ENCODE results near the gene NOTCH2.

DNA sequence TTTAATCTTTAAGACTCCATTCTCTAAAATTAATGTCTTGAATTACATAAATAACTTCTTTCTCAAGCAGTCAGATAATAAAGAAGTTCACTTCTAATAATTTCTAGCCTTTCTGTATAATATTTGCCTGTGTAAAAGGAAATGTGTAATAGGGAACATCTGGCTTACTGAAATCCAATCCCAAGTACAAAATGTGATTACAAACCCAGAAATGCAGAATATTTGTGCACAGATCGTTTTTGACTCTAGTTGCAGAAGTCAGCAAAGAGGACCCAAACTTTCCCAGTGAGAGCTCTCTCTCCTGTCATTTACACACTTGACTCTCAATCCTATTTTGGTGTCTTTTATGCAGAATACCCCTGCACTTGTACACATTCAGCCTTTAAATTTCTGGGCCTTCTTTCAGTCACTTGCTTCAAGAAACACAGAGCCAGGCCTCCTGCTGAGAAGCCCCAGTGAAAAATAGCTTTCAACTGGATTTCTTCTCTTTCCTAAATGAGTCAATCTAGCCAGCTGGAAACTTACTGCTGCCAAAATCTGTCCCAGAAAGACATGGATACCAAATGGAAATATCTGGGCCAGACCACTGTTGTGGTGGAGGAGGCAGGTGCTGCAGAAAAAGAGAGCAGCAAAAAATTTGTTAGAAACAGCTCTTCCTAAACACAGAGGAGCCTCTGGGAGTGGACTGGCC is 104.6 kb downstream of the NOTCH2 start:
- TF ChIP-seq, protein P1, sequence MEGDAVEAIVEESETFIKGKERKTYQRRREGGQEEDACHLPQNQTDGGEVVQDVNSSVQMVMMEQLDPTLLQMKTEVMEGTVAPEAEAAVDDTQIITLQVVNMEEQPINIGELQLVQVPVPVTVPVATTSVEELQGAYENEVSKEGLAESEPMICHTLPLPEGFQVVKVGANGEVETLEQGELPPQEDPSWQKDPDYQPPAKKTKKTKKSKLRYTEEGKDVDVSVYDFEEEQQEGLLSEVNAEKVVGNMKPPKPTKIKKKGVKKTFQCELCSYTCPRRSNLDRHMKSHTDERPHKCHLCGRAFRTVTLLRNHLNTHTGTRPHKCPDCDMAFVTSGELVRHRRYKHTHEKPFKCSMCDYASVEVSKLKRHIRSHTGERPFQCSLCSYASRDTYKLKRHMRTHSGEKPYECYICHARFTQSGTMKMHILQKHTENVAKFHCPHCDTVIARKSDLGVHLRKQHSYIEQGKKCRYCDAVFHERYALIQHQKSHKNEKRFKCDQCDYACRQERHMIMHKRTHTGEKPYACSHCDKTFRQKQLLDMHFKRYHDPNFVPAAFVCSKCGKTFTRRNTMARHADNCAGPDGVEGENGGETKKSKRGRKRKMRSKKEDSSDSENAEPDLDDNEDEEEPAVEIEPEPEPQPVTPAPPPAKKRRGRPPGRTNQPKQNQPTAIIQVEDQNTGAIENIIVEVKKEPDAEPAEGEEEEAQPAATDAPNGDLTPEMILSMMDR (IDR thresholded peaks at IDR 0.05; ENCODE audit: poor library complexity) = no peak
- no peak for TF ChIP-seq EZH2 (IDR thresholded peaks at IDR 0.05; ENCODE audit: borderline replicate concordance)
- no peak for TF ChIP-seq EZH2phosphoT487 (IDR thresholded peaks at IDR 0.05; ENCODE audit: low read depth, severe bottlenecking, unreplicated experiment)

Measured in hepatocyte (in vitro differentiated cells).